ES-I3 (cell line): ENCODE data around the gene CNDP1.

Source experiments
- H3K36me3 ChIP-seq: 2 replicates; pipeline ENCODE4 v1.6.1; 2013; ENCODE audit warnings: mild to moderate bottlenecking, low read length, control low read depth, moderate library complexity; ENCODE audit not compliant: insufficient read depth
- H3K4me1 ChIP-seq: 2 replicates; pipeline ENCODE4 v1.6.1; 2013; ENCODE audit warnings: mild to moderate bottlenecking, control low read depth, low read length; ENCODE audit not compliant: insufficient read depth
- H3K9ac ChIP-seq: 2 replicates; pipeline ENCODE4 v1.6.1; 2013; ENCODE audit warnings: low read depth, mild to moderate bottlenecking, low read length, moderate library complexity
- H3K9me3 ChIP-seq: 2 replicates; pipeline ENCODE4 v1.6.1; 2013; ENCODE audit warnings: mild to moderate bottlenecking, low read length, moderate library complexity; ENCODE audit not compliant: control insufficient read depth, insufficient read depth

CNDP1 gene

GRCh38 chr18:74611765-74612164 lies 77.5 kb downstream of the CNDP1 start:
- Histone ChIP-seq H3K4me1 (no peaks in the 10 kb centered on the region), H3K9ac (no peak overlapping the region), H3K36me3 (no peaks in the 10 kb centered on the region), H3K9me3 (no peaks in the 10 kb centered on the region)

- no peaks in the 10 kb centered on the region for H3K9me3 ChIP-seq
- H3K36me3 ChIP-seq, result no peaks in the 10 kb centered on the region
- no peak overlapping the region for H3K9ac ChIP-seq
These were observed 79.1 kb downstream of the CNDP1 start for GRCh38 chr18:74613381-74613780.

GRCh38 chr18:74616494-74616893 lies 82.2 kb downstream of the CNDP1 start:
- Histone ChIP-seq H3K9ac (no peak overlapping the region), H3K36me3 (no peaks in the 10 kb centered on the region), H3K9me3 (no peaks in the 10 kb centered on the region), H3K4me1 (no peaks in the 10 kb centered on the region)

More at GRCh38 chr18:74613381-74613780, 79.1 kb downstream of the CNDP1 start:
- no peaks in the 10 kb centered on the region for H3K4me1 ChIP-seq

GRCh38 chr18:74617486-74617885 lies 83.2 kb downstream of the CNDP1 start:
- Histone ChIP-seq H3K9me3 (no peaks in the 10 kb centered on the region), H3K4me1 (no peaks in the 10 kb centered on the region), H3K36me3 (no peaks in the 10 kb centered on the region), H3K9ac (no peak overlapping the region)

- no peaks in the 10 kb centered on the region for H3K36me3 ChIP-seq
- no peak overlapping the region for H3K9ac ChIP-seq
- peaks cover 9% of the 10 kb centered on the region; the same call in 1 of the 2 replicates for H3K4me1 ChIP-seq
- H3K9me3 ChIP-seq, result no peaks in the 10 kb centered on the region
These were observed 87.8 kb downstream of the CNDP1 start for GRCh38 chr18:74622072-74622471.

GRCh38 chr18:74623047-74623816 lies 88.9 kb downstream of the CNDP1 start:
- peaks cover 9% of the 10 kb centered on the region; the same call in 1 of the 2 replicates for H3K4me1 ChIP-seq
- H3K9ac ChIP-seq, result no peak overlapping the region
- no peaks in the 10 kb centered on the region for H3K9me3 ChIP-seq
- H3K36me3 ChIP-seq, result no peaks in the 10 kb centered on the region

GRCh38 chr18:74624466-74624865 lies 90.2 kb downstream of the CNDP1 start:
- Histone ChIP-seq H3K9ac (no peak overlapping the region), H3K4me1 (peaks cover 9% of the 10 kb centered on the region; the same call in 1 of the 2 replicates), H3K9me3 (no peaks in the 10 kb centered on the region), H3K36me3 (no peaks in the 10 kb centered on the region)

- Histone ChIP-seq H3K9ac (no peak overlapping the region), H3K36me3 (no peaks in the 10 kb centered on the region), H3K4me1 (peaks cover 9% of the 10 kb centered on the region; the same call in 1 of the 2 replicates), H3K9me3 (no peaks in the 10 kb centered on the region)
These were observed 90.9 kb downstream of the CNDP1 start for GRCh38 chr18:74625157-74625556.

- Histone ChIP-seq H3K4me1 (peaks cover 9% of the 10 kb centered on the region; the same call in 1 of the 2 replicates), H3K9me3 (no peaks in the 10 kb centered on the region), H3K9ac (no peak overlapping the region), H3K36me3 (no peaks in the 10 kb centered on the region)
These were observed 92.0 kb downstream of the CNDP1 start for GRCh38 chr18:74626049-74626874.

GRCh38 chr18:74630804-74631203 lies 96.5 kb downstream of the CNDP1 start:
- H3K36me3 ChIP-seq, result no peaks in the 10 kb centered on the region
- H3K9me3 ChIP-seq, result no peaks in the 10 kb centered on the region
- no peak overlapping the region for H3K9ac ChIP-seq
- 0 out of 2 replicates have a peak, but pooled peaks cover 3% of the 10 kb centered on the region for H3K4me1 ChIP-seq

GRCh38 chr18:74631212-74631611 lies 96.9 kb downstream of the CNDP1 start:
- H3K9ac ChIP-seq, result no peak overlapping the region
- H3K36me3 ChIP-seq, result no peaks in the 10 kb centered on the region
- H3K4me1 ChIP-seq, result 0 out of 2 replicates have a peak, but pooled peaks cover 3% of the 10 kb centered on the region
- no peaks in the 10 kb centered on the region for H3K9me3 ChIP-seq

GRCh38 chr18:74631623-74632350 lies 97.5 kb downstream of the CNDP1 start:
- Histone ChIP-seq H3K9me3 (no peaks in the 10 kb centered on the region), H3K4me1 (0 out of 2 replicates have a peak, but pooled peaks cover 3% of the 10 kb centered on the region), H3K36me3 (no peaks in the 10 kb centered on the region), H3K9ac (no peak overlapping the region)

- Histone ChIP-seq H3K36me3 (no peaks in the 10 kb centered on the region), H3K4me1 (0 out of 2 replicates have a peak, but pooled peaks cover 3% of the 10 kb centered on the region), H3K9me3 (no peaks in the 10 kb centered on the region), H3K9ac (no peak overlapping the region)
These were observed 98.0 kb downstream of the CNDP1 start for GRCh38 chr18:74632351-74632679.

GRCh38 chr18:74632856-74633255 lies 98.6 kb downstream of the CNDP1 start:
- Histone ChIP-seq H3K4me1 (peaks cover 4% of the 10 kb centered on the region; the same call in 1 of the 2 replicates), H3K36me3 (no peaks in the 10 kb centered on the region), H3K9me3 (no peaks in the 10 kb centered on the region), H3K9ac (no peak overlapping the region)
